ENCODE measurements around the gene DCBLD1. TPM values are rescaled to one million over a fixed set of nuclear protein-coding genes. Genes with fewer than 3 reads are reported as not detected.
A peak's percentile ranks its signal among the peaks of the same experiment; 100 is the strongest.

The DCBLD1 gene
- total and polyA plus RNA-seq, 2 of the 13 experiments (the other 11 are each of a cell fraction or from before 2014, with no cell fraction given), result 23.2 to 41.5 TPM

GRCh38 chr6:117548797-117549301, 66.4 kb downstream of the DCBLD1 start (continued):
- TF ChIP-seq ZNF646 (CRISPR knock-in tag; IDR thresholded peaks at IDR 0.05) (no peak), ZNF136 (CRISPR knock-in tag; IDR thresholded peaks at IDR 0.05; ENCODE audit: low read depth) (no peak), RFX5 (IDR thresholded peaks at IDR 0.05; ENCODE audit: low read depth, low read length) (no peak), ZNF296 (CRISPR knock-in tag; conservative IDR thresholded peaks at IDR 0.05) (no peak), ZNF709 (CRISPR knock-in tag; IDR thresholded peaks at IDR 0.05) (no peak), CEBPB (IDR thresholded peaks at IDR 0.05; ENCODE audit: borderline replicate concordance, low read depth, low read length) (no peak), IRF9 (CRISPR knock-in tag; IDR thresholded peaks at IDR 0.05; ENCODE audit: borderline replicate concordance) (no peak), ZNF207 (IDR thresholded peaks at IDR 0.05; ENCODE audit: borderline replicate concordance) (no peak), IKZF5 (CRISPR knock-in tag; IDR thresholded peaks at IDR 0.05) (no peak), ZGPAT (CRISPR knock-in tag; IDR thresholded peaks at IDR 0.05) (no peak), ZBTB26 (CRISPR knock-in tag; IDR thresholded peaks at IDR 0.05; ENCODE audit: borderline replicate concordance) (no peak), ZSCAN22 (CRISPR knock-in tag; IDR thresholded peaks at IDR 0.05) (no peak), ETV5 (CRISPR knock-in tag; IDR thresholded peaks at IDR 0.05; ENCODE audit: borderline replicate concordance) (peak; percentile 26; the same call in 1 of the 2 replicates), XBP1 (CRISPR knock-in tag; IDR thresholded peaks at IDR 0.05) (no peak), SOX5 (CRISPR knock-in tag; IDR thresholded peaks at IDR 0.05; ENCODE audit: borderline replicate concordance) (peak; percentile 46; the same call in 1 of the 2 replicates), BRF2 (CRISPR knock-in tag; IDR thresholded peaks at IDR 0.05) (no peak), FOXM1 (CRISPR knock-in tag; IDR thresholded peaks at IDR 0.05) (no peak), ZFP41 (CRISPR knock-in tag; IDR thresholded peaks at IDR 0.05; ENCODE audit: borderline replicate concordance) (no peak)
